GM18519 (cell line): ENCODE data around the gene EPHA6.
"Not testable (repeated sequence)": the region's sequence is repeated elsewhere in the genome, so short reads cannot be mapped to it uniquely, and the experiment has no call there.

Source experiments
- ATAC-seq: cut with Tn5 transposase; IDR thresholded peaks from one replicate; pipeline ENCODE4 v1.9.1; 2021; ENCODE audit warnings: mild to moderate bottlenecking, moderate library complexity; ENCODE audit not compliant: unreplicated experiment, low FRiP score

The EPHA6 gene

GRCh38 chr3:97259263-97259662 lies 444.9 kb downstream of the EPHA6 start:
- no peak for ATAC-seq

DNA sequence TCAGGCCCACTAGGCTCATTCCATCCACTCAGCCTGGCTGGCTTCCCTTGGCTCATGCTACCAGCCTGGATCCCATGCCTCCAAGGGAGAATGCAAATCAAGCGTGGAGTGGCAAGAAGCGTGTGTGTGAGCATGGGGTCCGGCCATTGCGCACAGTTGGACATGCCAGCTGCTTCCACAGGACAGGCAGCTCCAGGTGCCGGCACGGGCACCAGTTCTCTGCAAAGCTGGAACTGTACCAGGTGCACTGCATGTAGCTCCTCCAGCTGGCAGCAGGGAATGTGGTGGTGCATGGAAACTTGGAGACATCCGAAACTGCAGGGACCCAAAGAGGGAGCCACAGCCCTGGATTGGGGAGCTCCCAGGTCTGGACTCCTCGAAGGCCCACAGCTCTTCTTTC lies 449.8 kb downstream of the EPHA6 start:
- no peak for ATAC-seq

GRCh38 chr3:97265237-97266005 lies 451.0 kb downstream of the EPHA6 start:
- no peak for ATAC-seq

- no peak for ATAC-seq
These were observed 454.8 kb downstream of the EPHA6 start for GRCh38 chr3:97269202-97269601.

DNA sequence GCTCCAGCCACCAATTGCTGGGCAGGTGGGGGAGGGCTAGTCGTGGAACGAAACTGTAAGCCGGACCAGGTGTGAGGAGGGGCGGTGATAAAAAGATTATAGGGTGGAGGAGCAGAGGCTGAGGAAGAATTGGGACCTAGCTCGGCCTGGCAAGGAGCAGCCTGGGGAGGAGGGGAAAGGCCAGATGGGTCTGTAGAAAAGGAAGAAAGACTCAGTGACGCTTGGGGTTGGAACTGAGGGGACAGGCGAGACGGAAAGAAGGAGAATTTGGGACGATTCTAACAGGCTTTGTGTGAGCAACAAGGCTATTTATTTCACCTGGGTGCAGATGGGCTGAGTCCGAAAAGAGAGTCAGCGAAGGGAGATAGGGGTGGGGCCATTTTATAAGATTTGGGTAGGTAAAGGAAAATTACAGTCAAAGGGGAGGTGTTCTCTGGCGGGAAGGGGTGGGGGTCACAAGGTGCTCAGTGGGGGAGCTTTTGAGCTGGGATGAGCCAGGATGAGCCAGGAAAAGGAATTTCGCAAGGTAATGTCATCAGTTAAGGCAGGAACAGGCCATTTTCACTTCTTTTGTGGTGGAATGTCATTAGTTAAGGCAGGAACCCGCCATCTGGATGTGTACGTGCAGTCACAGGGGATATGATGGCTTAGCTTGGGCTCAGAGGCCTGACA lies 462.6 kb downstream of the EPHA6 start:
- ATAC-seq: not testable (repeated sequence)

DNA sequence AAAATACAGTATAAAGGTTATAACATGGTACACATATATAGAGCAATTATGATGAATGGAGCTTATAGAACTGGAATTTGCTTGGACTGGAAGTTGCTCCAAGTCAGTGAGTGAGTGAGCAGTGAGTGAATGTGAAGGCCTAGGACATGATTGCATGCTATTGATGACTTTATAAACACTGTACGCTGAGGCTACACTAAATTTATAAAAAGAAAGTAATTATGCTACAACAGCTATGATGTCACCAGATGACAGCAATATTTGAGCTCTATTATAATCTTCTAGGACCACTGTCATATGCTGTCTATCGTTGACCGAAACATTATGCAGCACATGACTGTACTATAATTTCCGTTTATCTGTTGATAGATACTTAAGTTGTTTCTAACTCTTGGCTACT lies 463.3 kb downstream of the EPHA6 start:
- no peak for ATAC-seq

DNA sequence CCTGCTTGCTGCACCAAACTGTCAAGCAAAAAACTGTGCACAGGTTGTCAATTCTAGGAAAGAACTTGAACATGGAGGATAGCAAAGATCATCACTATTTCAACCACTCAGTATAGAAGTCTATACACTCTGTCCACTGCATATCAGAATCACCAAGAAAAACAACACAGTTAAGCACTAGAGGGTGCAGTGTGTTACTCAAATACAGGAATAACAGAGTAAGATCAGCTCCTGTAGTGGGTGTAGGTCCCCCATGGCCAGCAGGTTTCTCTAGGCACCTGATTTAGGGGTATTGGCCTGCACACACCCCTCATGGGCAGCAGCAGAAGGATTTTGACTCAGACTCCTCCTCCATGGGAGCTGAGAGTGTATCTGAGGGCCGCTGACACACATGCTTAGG lies 464.1 kb downstream of the EPHA6 start:
- ATAC-seq: no peak

GRCh38 chr3:97291901-97292300 lies 477.5 kb downstream of the EPHA6 start:
- ATAC-seq: no peak

- no peak for ATAC-seq
These were observed 479.3 kb downstream of the EPHA6 start for GRCh38 chr3:97293596-97294131.

DNA sequence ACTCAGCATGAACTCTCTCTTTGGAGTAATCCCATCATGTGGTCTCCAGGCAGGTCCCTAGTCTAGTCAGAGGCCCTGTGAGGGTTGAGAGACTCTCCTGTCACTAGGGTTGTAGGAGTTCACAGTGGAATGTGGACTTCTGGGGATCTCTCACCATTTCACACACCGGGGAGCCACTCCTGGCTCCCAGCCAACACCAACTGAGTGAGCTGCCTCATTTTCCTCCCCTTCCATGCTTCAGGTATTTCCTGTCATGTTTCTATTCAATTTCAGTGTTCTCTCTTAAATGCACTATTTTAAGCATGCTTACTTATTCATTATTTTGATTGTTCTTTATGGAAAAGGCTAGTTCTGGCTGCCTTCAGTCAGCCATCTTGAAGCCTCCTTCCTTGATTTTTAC lies 482.6 kb downstream of the EPHA6 start:
- ATAC-seq: no peak

GRCh38 chr3:97301114-97301513 lies 486.7 kb downstream of the EPHA6 start:
- no peak for ATAC-seq

- ATAC-seq: no peak
These were observed 491.8 kb downstream of the EPHA6 start for GRCh38 chr3:97306226-97306625.

- no peak for ATAC-seq
These were observed 524.0 kb downstream of the EPHA6 start for GRCh38 chr3:97338375-97338774.

DNA sequence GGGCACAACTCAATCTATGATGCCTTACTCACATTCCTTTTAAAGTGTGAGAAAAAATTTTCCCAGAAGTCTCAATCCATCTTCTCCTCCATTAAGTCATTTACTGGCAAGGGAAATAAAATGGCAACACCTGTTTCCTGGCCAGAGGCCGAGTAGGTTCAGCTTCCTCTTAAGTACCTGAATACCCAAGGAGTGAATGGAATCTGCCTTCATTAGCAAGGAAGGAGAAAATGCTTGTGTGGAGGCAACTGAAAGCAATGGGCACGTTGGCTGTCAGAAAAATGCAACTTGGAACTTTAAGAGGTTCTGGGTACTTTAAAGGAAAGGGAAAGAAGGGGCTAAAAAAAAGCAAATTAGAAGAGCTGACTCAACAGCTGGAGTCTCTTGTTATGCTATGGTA lies 526.5 kb downstream of the EPHA6 start:
- no peak for ATAC-seq

GRCh38 chr3:97347780-97348179 lies 533.4 kb downstream of the EPHA6 start:
- no peak for ATAC-seq

DNA sequence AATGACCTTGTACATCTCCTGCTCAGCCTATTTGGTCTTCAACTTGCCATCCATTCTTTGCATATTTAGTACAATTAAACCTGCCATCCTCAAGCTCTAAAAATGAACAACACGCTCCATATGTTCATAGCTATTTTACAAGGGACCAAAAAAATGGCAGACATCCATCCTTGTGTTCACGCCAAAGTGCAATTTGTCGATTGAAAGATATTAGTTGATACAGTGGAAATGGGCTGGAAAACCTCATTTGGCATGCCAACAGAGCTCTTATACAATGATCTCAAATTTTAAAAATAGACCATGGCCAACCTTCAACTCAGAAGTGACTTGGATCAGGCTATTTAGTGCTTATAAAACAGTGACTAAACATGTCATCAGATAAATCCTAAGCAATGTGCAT lies 536.6 kb downstream of the EPHA6 start:
- ATAC-seq: no peak

DNA sequence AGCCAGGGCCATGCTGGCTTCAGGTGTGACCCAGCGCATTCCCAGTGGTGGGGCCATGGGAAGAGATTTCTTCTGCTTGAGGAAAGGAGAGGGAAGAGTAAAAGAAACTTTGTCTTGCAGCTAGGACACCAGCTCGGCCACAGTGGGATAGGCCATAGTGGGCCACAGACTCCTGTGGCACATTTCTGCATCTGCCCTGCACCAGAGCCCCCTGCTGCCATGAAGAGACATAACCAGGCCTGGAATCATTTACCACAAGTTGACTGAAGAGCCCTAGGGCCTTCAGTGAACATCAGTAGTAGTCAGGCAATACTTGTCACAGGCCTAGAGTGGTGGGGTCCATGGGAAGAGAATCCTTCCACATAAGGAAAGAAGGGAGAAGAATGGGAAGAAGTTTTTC lies 538.8 kb downstream of the EPHA6 start:
- ATAC-seq: no peak

GRCh38 chr3:97359977-97360376 lies 545.6 kb downstream of the EPHA6 start:
- no peak for ATAC-seq

- ATAC-seq: no peak
These were observed 546.4 kb downstream of the EPHA6 start for GRCh38 chr3:97360804-97361203.

GRCh38 chr3:97384583-97384982 lies 570.2 kb downstream of the EPHA6 start:
- ATAC-seq: no peak

GRCh38 chr3:97388774-97389173 lies 574.4 kb downstream of the EPHA6 start:
- ATAC-seq: no peak

- no peak for ATAC-seq
These were observed 575.5 kb downstream of the EPHA6 start for GRCh38 chr3:97389936-97390335.
